ENCODE measurements around the gene LIPN.

DNA sequence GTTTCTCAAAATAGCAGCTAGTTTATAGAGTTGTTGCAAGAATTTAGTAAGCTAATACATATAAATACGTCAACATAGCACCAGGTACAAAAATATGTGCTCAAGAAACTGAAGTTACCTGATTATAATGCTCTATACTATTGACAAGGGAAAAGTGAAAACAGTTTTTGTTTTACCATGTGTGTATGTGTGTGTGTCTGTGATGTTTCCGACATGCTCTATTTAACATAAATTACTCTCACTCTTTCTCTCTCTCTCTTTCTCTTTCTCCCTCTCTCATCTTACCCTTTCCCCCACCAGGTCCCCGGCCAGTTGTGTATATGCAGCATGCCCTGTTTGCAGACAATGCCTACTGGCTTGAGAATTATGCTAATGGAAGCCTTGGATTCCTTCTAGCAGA, 4.3 kb downstream of the LIPN start:
- TF ChIP-seq, protein P1, sequence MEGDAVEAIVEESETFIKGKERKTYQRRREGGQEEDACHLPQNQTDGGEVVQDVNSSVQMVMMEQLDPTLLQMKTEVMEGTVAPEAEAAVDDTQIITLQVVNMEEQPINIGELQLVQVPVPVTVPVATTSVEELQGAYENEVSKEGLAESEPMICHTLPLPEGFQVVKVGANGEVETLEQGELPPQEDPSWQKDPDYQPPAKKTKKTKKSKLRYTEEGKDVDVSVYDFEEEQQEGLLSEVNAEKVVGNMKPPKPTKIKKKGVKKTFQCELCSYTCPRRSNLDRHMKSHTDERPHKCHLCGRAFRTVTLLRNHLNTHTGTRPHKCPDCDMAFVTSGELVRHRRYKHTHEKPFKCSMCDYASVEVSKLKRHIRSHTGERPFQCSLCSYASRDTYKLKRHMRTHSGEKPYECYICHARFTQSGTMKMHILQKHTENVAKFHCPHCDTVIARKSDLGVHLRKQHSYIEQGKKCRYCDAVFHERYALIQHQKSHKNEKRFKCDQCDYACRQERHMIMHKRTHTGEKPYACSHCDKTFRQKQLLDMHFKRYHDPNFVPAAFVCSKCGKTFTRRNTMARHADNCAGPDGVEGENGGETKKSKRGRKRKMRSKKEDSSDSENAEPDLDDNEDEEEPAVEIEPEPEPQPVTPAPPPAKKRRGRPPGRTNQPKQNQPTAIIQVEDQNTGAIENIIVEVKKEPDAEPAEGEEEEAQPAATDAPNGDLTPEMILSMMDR (IDR thresholded peaks at IDR 0.05; ENCODE audit: poor library complexity, severe bottlenecking), result no peak
- TF ChIP-seq POLR2AphosphoS5 (IDR thresholded peaks at IDR 0.05) (no peak), RAD21 (conservative IDR thresholded peaks at IDR 0.05) (no peak), TAF1 (IDR thresholded peaks at IDR 0.05; ENCODE audit: low read depth) (no peak), MXI1 (conservative IDR thresholded peaks at IDR 0.05; ENCODE audit: poor library complexity, severe bottlenecking) (no peak), EZH2 (IDR thresholded peaks at IDR 0.05; ENCODE audit: borderline replicate concordance, insufficient read depth, low read length, poor library complexity, severe bottlenecking) (no peak)

All from neural cell (in vitro differentiated cells).